HUES6 (cell line): ENCODE measurements around the gene FRMPD4.

ENCODE experiments used
- H3K27ac ChIP-seq: 2 replicates; pipeline ENCODE4 v1.7.0; 2013; ENCODE audit warnings: low read depth, mild to moderate bottlenecking, low read length, inconsistent platforms
- H3K27me3 ChIP-seq: 2 replicates; pipeline ENCODE4 v1.6.1; 2013; ENCODE audit warnings: low read length; ENCODE audit not compliant: control insufficient read depth, insufficient read depth
- H3K36me3 ChIP-seq: 2 replicates; pipeline ENCODE4 v1.6.1; 2013; ENCODE audit warnings: low read length; ENCODE audit not compliant: control insufficient read depth, insufficient read depth
- H3K4me1 ChIP-seq: 2 replicates; pipeline ENCODE4 v1.6.1; 2013; ENCODE audit warnings: low read length; ENCODE audit not compliant: control insufficient read depth, insufficient read depth
- H3K4me3 ChIP-seq: 2 replicates; pipeline ENCODE4 v1.5.1; 2013; ENCODE audit warnings: low read depth, low read length
- H3K9ac ChIP-seq: one replicate; pipeline ENCODE4 v1.6.1; 2013; ENCODE audit warnings: mild to moderate bottlenecking, low read length
- H3K9me3 ChIP-seq: 2 replicates; pipeline ENCODE4 v1.6.1; 2013; ENCODE audit warnings: low read depth, low read length; ENCODE audit not compliant: control insufficient read depth, insufficient read depth

The FRMPD4 gene

GRCh38 chrX:12297353-12297752 lies 159.1 kb downstream of the FRMPD4 start:
- no peaks in the 10 kb centered on the region for H3K36me3 ChIP-seq
- H3K27ac ChIP-seq = no peak overlapping the region
- 0 out of 2 replicates have a peak, but pooled peaks cover 5% of the 10 kb centered on the region for H3K4me1 ChIP-seq
- no peak overlapping the region for H3K4me3 ChIP-seq
- H3K9me3 ChIP-seq = no peaks in the 10 kb centered on the region
- H3K9ac ChIP-seq = no peak overlapping the region
- no peaks in the 10 kb centered on the region; the same call in 1 of the 2 replicates for H3K27me3 ChIP-seq

- Histone ChIP-seq H3K9ac (no peak overlapping the region), H3K27ac (no peak overlapping the region), H3K4me1 (no peaks in the 10 kb centered on the region), H3K27me3 (no peaks in the 10 kb centered on the region; the same call in 1 of the 2 replicates), H3K4me3 (no peak overlapping the region), H3K36me3 (no peaks in the 10 kb centered on the region), H3K9me3 (no peaks in the 10 kb centered on the region)
These were observed 163.0 kb downstream of the FRMPD4 start for GRCh38 chrX:12301288-12301687.

- no peaks in the 10 kb centered on the region for H3K36me3 ChIP-seq
- H3K27ac ChIP-seq = no peak overlapping the region
- no peaks in the 10 kb centered on the region for H3K9me3 ChIP-seq
- H3K27me3 ChIP-seq = no peaks in the 10 kb centered on the region; the same call in 1 of the 2 replicates
- H3K9ac ChIP-seq = no peak overlapping the region
- peaks cover 16% of the 10 kb centered on the region for H3K4me1 ChIP-seq
- no peak overlapping the region for H3K4me3 ChIP-seq
These were observed 166.0 kb downstream of the FRMPD4 start for GRCh38 chrX:12304261-12304660.

- Histone ChIP-seq H3K4me1 (peaks cover 33% of the 10 kb centered on the region), H3K9ac (no peak overlapping the region), H3K27me3 (no peaks in the 10 kb centered on the region), H3K27ac (peak overlapping the region; percentile 84; the same call in 1 of the 2 replicates), H3K36me3 (no peaks in the 10 kb centered on the region), H3K9me3 (no peaks in the 10 kb centered on the region; the same call in 1 of the 2 replicates), H3K4me3 (no peak overlapping the region)
These were observed 169.7 kb downstream of the FRMPD4 start for GRCh38 chrX:12307961-12308360.

GRCh38 chrX:12308420-12308819 lies 170.1 kb downstream of the FRMPD4 start:
- Histone ChIP-seq H3K36me3 (no peaks in the 10 kb centered on the region), H3K4me1 (peaks cover 33% of the 10 kb centered on the region), H3K9ac (no peak overlapping the region), H3K9me3 (no peaks in the 10 kb centered on the region; the same call in 1 of the 2 replicates), H3K4me3 (no peak overlapping the region), H3K27ac (peak overlapping the region; percentile 84; the same call in 1 of the 2 replicates), H3K27me3 (no peaks in the 10 kb centered on the region)

- H3K4me1 ChIP-seq = peaks cover 34% of the 10 kb centered on the region
- H3K27ac ChIP-seq = peak overlapping the region; percentile 84
- no peaks in the 10 kb centered on the region for H3K36me3 ChIP-seq
- H3K9ac ChIP-seq = peak overlapping the region; percentile 63
- no peaks in the 10 kb centered on the region; the same call in 1 of the 2 replicates for H3K9me3 ChIP-seq
- peak overlapping the region; percentile 46 for H3K4me3 ChIP-seq
- no peaks in the 10 kb centered on the region for H3K27me3 ChIP-seq
These were observed 170.9 kb downstream of the FRMPD4 start for GRCh38 chrX:12309040-12309743.

GRCh38 chrX:12309744-12310076 lies 171.4 kb downstream of the FRMPD4 start:
- Histone ChIP-seq H3K9ac (peak overlapping the region; percentile 63), H3K4me1 (peaks cover 36% of the 10 kb centered on the region), H3K36me3 (no peaks in the 10 kb centered on the region), H3K4me3 (peak overlapping the region; percentile 46), H3K9me3 (no peaks in the 10 kb centered on the region; the same call in 1 of the 2 replicates), H3K27ac (peak overlapping the region; percentile 84), H3K27me3 (no peaks in the 10 kb centered on the region)

- no peaks in the 10 kb centered on the region for H3K36me3 ChIP-seq
- no peak overlapping the region for H3K27ac ChIP-seq
- no peak overlapping the region for H3K4me3 ChIP-seq
- H3K4me1 ChIP-seq = peaks cover 31% of the 10 kb centered on the region
- H3K9ac ChIP-seq = no peak overlapping the region
- no peaks in the 10 kb centered on the region for H3K27me3 ChIP-seq
- H3K9me3 ChIP-seq = no peaks in the 10 kb centered on the region; the same call in 1 of the 2 replicates
These were observed 176.4 kb downstream of the FRMPD4 start for GRCh38 chrX:12314651-12315050.

GRCh38 chrX:12315526-12315925 lies 177.3 kb downstream of the FRMPD4 start:
- Histone ChIP-seq H3K9ac (no peak overlapping the region), H3K36me3 (no peaks in the 10 kb centered on the region), H3K27me3 (no peaks in the 10 kb centered on the region), H3K4me3 (no peak overlapping the region), H3K27ac (no peak overlapping the region), H3K4me1 (peaks cover 28% of the 10 kb centered on the region), H3K9me3 (no peaks in the 10 kb centered on the region; the same call in 1 of the 2 replicates)

GRCh38 chrX:12319003-12319519 lies 180.8 kb downstream of the FRMPD4 start:
- Histone ChIP-seq H3K4me3 (no peak overlapping the region), H3K36me3 (no peaks in the 10 kb centered on the region), H3K27me3 (no peaks in the 10 kb centered on the region), H3K9ac (no peak overlapping the region), H3K27ac (no peak overlapping the region), H3K4me1 (peaks cover 20% of the 10 kb centered on the region; the same call in 1 of the 2 replicates), H3K9me3 (peaks cover 6% of the 10 kb centered on the region; the same call in 1 of the 2 replicates)

GRCh38 chrX:12319992-12320391 lies 181.7 kb downstream of the FRMPD4 start:
- no peaks in the 10 kb centered on the region for H3K36me3 ChIP-seq
- H3K9me3 ChIP-seq = peaks cover 6% of the 10 kb centered on the region; the same call in 1 of the 2 replicates
- no peak overlapping the region for H3K9ac ChIP-seq
- no peak overlapping the region for H3K27ac ChIP-seq
- H3K4me3 ChIP-seq = no peak overlapping the region
- peaks cover 17% of the 10 kb centered on the region; the same call in 1 of the 2 replicates for H3K4me1 ChIP-seq
- H3K27me3 ChIP-seq = no peaks in the 10 kb centered on the region
